ENCODE measurements around the gene LAMTOR5. TPM values are rescaled to one million over a fixed set of nuclear protein-coding genes. Genes with fewer than 3 reads are reported as not detected.

LAMTOR5 gene
- total and polyA plus RNA-seq, 10 donors, result 49.6 to 340 (median 90.1) TPM

- H3K36me3 ChIP-seq, result peaks cover 0 to 56% (median 24%) of the 10 kb centered on the region in 6 donors
Observed at GRCh38 chr1:110380672-110381283, 26.7 kb downstream of the LAMTOR5 start.

DNA sequence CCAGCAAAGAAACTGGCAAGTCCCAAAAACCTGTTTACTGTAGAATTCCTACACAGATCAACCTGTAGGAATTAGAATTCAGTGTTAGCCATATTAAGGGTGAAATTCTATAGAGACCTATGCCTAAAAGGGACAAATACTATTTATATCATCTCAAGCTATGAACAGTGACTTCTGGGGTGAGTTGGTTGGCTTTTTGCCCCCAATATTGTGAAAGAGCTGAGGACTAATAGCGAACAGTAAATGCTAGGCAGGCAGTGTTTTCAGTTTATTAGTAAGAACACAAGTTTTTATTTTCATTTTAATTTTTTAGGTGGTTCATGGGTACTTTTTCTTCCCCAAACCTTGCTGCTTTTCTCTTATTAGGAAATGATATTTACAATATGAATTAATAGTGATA, 32.0 kb downstream of the LAMTOR5 start:
- 88 to 100% (median 92%) methylated on average over 1 of the region's 1 CpG for WGBS, 5 donors
- no peaks in the 10 kb centered on the region for H3K27me3 ChIP-seq (replicated peaks in 1 of 7)
- H3K27ac ChIP-seq, result no peak overlapping the region
- TF ChIP-seq, protein P1, sequence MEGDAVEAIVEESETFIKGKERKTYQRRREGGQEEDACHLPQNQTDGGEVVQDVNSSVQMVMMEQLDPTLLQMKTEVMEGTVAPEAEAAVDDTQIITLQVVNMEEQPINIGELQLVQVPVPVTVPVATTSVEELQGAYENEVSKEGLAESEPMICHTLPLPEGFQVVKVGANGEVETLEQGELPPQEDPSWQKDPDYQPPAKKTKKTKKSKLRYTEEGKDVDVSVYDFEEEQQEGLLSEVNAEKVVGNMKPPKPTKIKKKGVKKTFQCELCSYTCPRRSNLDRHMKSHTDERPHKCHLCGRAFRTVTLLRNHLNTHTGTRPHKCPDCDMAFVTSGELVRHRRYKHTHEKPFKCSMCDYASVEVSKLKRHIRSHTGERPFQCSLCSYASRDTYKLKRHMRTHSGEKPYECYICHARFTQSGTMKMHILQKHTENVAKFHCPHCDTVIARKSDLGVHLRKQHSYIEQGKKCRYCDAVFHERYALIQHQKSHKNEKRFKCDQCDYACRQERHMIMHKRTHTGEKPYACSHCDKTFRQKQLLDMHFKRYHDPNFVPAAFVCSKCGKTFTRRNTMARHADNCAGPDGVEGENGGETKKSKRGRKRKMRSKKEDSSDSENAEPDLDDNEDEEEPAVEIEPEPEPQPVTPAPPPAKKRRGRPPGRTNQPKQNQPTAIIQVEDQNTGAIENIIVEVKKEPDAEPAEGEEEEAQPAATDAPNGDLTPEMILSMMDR (IDR thresholded peaks at IDR 0.05 in 8 of 11, conservative IDR thresholded peaks at IDR 0.05 in 3 of 11), result no peak
- TF ChIP-seq POLR2A (IDR thresholded peaks at IDR 0.05), result no peak
- no peak for TF ChIP-seq POLR2AphosphoS5 (IDR thresholded peaks at IDR 0.05)
- DNase-seq, result no peak
- no peak overlapping the region for H3K4me3 ChIP-seq
- peaks cover 0 to 96% (median 41%) of the 10 kb centered on the region in 6 donors for H3K36me3 ChIP-seq
- peaks cover 0 to 14% (median 2%) of the 10 kb centered on the region in 6 donors for H3K4me1 ChIP-seq
- intact Hi-C loops (cut with DNase I; ENCODE audit: low total_unique reads), result no loop called here
- no peaks in the 10 kb centered on the region for H3K9me3 ChIP-seq

More at GRCh38 chr1:110380672-110381283, 26.7 kb downstream of the LAMTOR5 start:
- Histone ChIP-seq H3K9me3 (no peaks in the 10 kb centered on the region), H3K27ac (peak overlapping the region in 7 of 8 donors; percentile 64 to 90 (median 80)), H3K4me1 (peaks cover 8 to 66% (median 28%) of the 10 kb centered on the region in 6 donors), H3K27me3 (replicated peaks in 1 of 7) (no peaks in the 10 kb centered on the region), H3K4me3 (peak overlapping the region in 1 of 8 donors; percentile 39)
- no peak for DNase-seq
- TF ChIP-seq POLR2AphosphoS5 (IDR thresholded peaks at IDR 0.05) (peak in 1 of 3 donors; percentile 28), POLR2A (IDR thresholded peaks at IDR 0.05) (no peak)
- TF ChIP-seq, protein P1 (IDR thresholded peaks at IDR 0.05 in 8 of 11, conservative IDR thresholded peaks at IDR 0.05 in 3 of 11), result no peak
- WGBS, 5 donors, result 49 to 76% (median 61%) methylated on average over 10 of the region's 10 CpGs
- intact Hi-C loops (cut with DNase I; ENCODE audit: low total_unique reads), result no loop called here

DNA sequence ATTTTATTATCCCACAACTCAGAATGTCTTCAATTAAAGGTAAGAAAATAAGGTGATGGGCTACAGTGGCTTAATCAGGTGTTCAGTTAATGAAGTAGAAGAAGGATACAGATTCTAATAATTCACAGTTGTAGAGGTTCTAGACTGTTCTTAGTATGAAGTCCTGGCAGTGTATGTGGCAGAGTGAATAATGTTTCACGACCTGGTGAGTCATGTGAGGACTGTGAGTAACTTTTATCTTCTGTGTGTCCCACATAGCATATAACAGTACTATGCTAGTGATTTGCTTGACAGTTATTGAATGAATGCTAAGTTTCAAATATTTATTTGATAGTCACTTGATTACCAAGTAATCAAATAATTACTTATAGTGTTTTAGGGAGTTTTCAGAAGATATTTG, 36.7 kb downstream of the LAMTOR5 start:
- no peaks in the 10 kb centered on the region for H3K9me3 ChIP-seq
- no peaks in the 10 kb centered on the region for H3K4me1 ChIP-seq
- no peaks in the 10 kb centered on the region for H3K27me3 ChIP-seq (replicated peaks in 1 of 7)
- WGBS, 5 donors, result 43 to 70% (median 59%) methylated on average over 1 of the region's 1 CpG
- intact Hi-C loops (cut with DNase I; ENCODE audit: low total_unique reads), result no loop called here
- H3K4me3 ChIP-seq, result no peak overlapping the region
- H3K27ac ChIP-seq, result no peak overlapping the region
- no peak for DNase-seq
- no peak for TF ChIP-seq POLR2A (IDR thresholded peaks at IDR 0.05)
- TF ChIP-seq, protein P1 (IDR thresholded peaks at IDR 0.05 in 8 of 11, conservative IDR thresholded peaks at IDR 0.05 in 3 of 11), result no peak
- TF ChIP-seq POLR2AphosphoS5 (IDR thresholded peaks at IDR 0.05), result no peak
- peaks cover 0 to 96% (median 38%) of the 10 kb centered on the region in 6 donors for H3K36me3 ChIP-seq

DNA sequence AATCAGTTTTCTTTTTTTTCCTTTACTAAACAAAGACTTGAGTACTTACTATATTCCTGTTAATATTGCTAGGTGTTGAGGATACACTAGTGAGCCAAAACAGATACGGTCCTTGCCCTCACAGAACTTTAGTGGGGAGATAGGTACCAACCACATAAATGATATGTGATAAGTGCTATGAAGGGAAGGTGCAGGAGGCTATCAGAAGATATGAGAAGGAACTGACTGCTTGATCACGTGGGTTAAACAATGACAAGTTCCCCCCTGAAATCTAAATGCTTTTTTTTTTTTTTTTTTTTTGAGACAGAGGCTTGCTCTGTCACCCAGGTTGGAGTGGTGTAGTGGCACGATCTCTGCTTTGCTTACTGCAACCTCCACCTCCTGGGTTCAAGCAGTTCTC, 43.3 kb downstream of the LAMTOR5 start:
- H3K36me3 ChIP-seq, result peaks cover 0 to 87% (median 26%) of the 10 kb centered on the region in 6 donors
- no peaks in the 10 kb centered on the region for H3K27me3 ChIP-seq (replicated peaks in 1 of 7)
- no peak overlapping the region for H3K27ac ChIP-seq
- peaks cover 0 to 14% (median 0%) of the 10 kb centered on the region in 6 donors for H3K4me1 ChIP-seq
- 95 to 99% (median 96%) methylated on average over 3 of the region's 3 CpGs for whole genome bisulfite sequencing, 5 donors
- no peak overlapping the region for H3K4me3 ChIP-seq
- TF ChIP-seq POLR2AphosphoS5 (IDR thresholded peaks at IDR 0.05) (no peak), POLR2A (IDR thresholded peaks at IDR 0.05) (no peak)
- TF ChIP-seq, protein P1 (IDR thresholded peaks at IDR 0.05 in 8 of 11, conservative IDR thresholded peaks at IDR 0.05 in 3 of 11), result no peak
- intact Hi-C loops (cut with DNase I; ENCODE audit: low total_unique reads), result no loop called here
- DNase-seq, result no peak
- no peaks in the 10 kb centered on the region for H3K9me3 ChIP-seq
